DMS153 treated with DMSO at 0.1 percent for 48 hours (cell line): Measurements from ENCODE around the gene RPE.

ENCODE experiments used
- DNase-seq: peaks from one replicate; lab custom pipeline; 2025; ENCODE audit not compliant: unreplicated experiment; lab: John Stamatoyannopoulos, UW

RPE gene

GRCh38 chr2:210002158-210003157, at the start of gene RPE:
Gene RPE (plus strand): TSS chr2:210002638. CDS start chr2:210002662, 24 bp downstream.
- peak; percentile 93 for DNase-seq

GRCh38 chr2:209956271-209956670, 46.2 kb upstream of the RPE start:
- DNase-seq, result no peak

GRCh38 chr2:209958016-209958415, 44.4 kb upstream of the RPE start:
- no peak for DNase-seq

- no peak for DNase-seq
Observed at GRCh38 chr2:209960045-209960444, 42.4 kb upstream of the RPE start.

GRCh38 chr2:209960676-209961630, 41.5 kb upstream of the RPE start:
- peak; percentile 69 for DNase-seq

- DNase-seq, result no peak
Observed at GRCh38 chr2:209965723-209966122, 36.7 kb upstream of the RPE start.

GRCh38 chr2:209969692-209970091, 32.7 kb upstream of the RPE start:
- no peak for DNase-seq

GRCh38 chr2:209970271-209970670, 32.2 kb upstream of the RPE start:
- DNase-seq, result no peak

GRCh38 chr2:209970711-209971110, 31.7 kb upstream of the RPE start:
- DNase-seq, result no peak

GRCh38 chr2:209973328-209973727, 29.1 kb upstream of the RPE start:
- no peak for DNase-seq

GRCh38 chr2:209974576-209974975, 27.9 kb upstream of the RPE start:
- no peak for DNase-seq

- DNase-seq, result no peak
Observed at GRCh38 chr2:209976698-209977385, 25.6 kb upstream of the RPE start.

- peak; percentile 24 for DNase-seq
Observed at GRCh38 chr2:209977386-209978239, 24.8 kb upstream of the RPE start.

GRCh38 chr2:209984291-209984690, 18.1 kb upstream of the RPE start:
- no peak for DNase-seq

GRCh38 chr2:209985874-209986273, 16.6 kb upstream of the RPE start:
- DNase-seq, result no peak

- DNase-seq, result no peak
Observed at GRCh38 chr2:209986415-209986814, 16.0 kb upstream of the RPE start.

GRCh38 chr2:209988010-209988409, 14.4 kb upstream of the RPE start:
- DNase-seq, result no peak

- DNase-seq, result no peak
Observed at GRCh38 chr2:209990838-209991237, 11.6 kb upstream of the RPE start.

GRCh38 chr2:209993968-209994367, 8.5 kb upstream of the RPE start:
- no peak for DNase-seq

- DNase-seq, result no peak
Observed at GRCh38 chr2:209998596-209998995, 3.8 kb upstream of the RPE start.
